Measurements from ENCODE around the gene STIP1. TPM values are rescaled to one million over a fixed set of nuclear protein-coding genes. Genes with fewer than 3 reads are reported as not detected.

STIP1 gene
- total and polyA plus RNA-seq, 2 of the 8 experiments (the other 6 are each of a cell fraction or from before 2014, with no cell fraction given), result 140 to 329 TPM

GRCh38 chr11:64225608-64226506, 39.9 kb downstream of the STIP1 start, which contains the start of the genes NUDT22 and TRPT1:
NUDT22 (plus strand) TSS chr11:64226274; CDS start chr11:64226653, 379 bp downstream.
TRPT1 (minus strand) TSS chr11:64226186; CDS start chr11:64225860, 326 bp downstream.
- H2BK15ac ChIP-seq (ENCODE audit: low read length), result peak within 1 kb of the TSS; percentile 99; the same call in 1 of the 2 replicates
- H3K23me2 ChIP-seq (ENCODE audit: low read depth, low read length), result peaks cover 15% of the 10 kb centered on the region
- ChIA-PET CTCF (ENCODE audit: partially characterized antibody) (interaction anchor here (0.7 to 6.5 kb wide), 16 partner anchors 9 to 131 kb away, joined by 3 to 64 read pairs (median 4); partner anchors contain the start of genes FERMT3, FKBP2, KCNK4 and PLCB3), POLR2A (ENCODE audit: partially characterized antibody) (interaction anchor here (0.8 to 14.1 kb wide), 15 partner anchors 11 to 92 kb away, joined by 3 to 253 read pairs (median 5); partner anchors contain the start of genes FERMT3, FKBP2, PLCB3 and PPP1R14B)
- H2AK5ac ChIP-seq (ENCODE audit: low read depth, low read length), result peak within 1 kb of the TSS; percentile 67; the same call in 1 of the 2 replicates
- peak within 1 kb of the TSS in 3 of 4 experiments; percentile 5 to 66 (median 62); a peak in 5 of 7 replicates for H3K9ac ChIP-seq (replicated peaks in 1 of 4; ENCODE audit: extremely low read depth in 1 of 4, low read depth in 3 of 4, low read length in 3 of 4)
- peak within 1 kb of the TSS; percentile 63 for H3K56ac ChIP-seq (replicated peaks; ENCODE audit: insufficient read length, low read depth, low read length)
- peaks cover 0 to 7% (median 1%) of the 10 kb centered on the region in 4 experiments; a peak in 3 of 8 replicates for H3K36me3 ChIP-seq (ENCODE audit: control insufficient read depth in 2 of 4, insufficient read depth in 4 of 4, low read length in 3 of 4)
- peaks cover 0 to 23% (median 14%) of the 10 kb centered on the region in 4 experiments; a peak in 6 of 7 replicates for H3K4me1 ChIP-seq (replicated peaks in 1 of 4; ENCODE audit: control insufficient read depth in 3 of 4, insufficient read depth in 4 of 4, low read length in 3 of 4)
- no peaks in the 10 kb centered on the region for H3K79me1 ChIP-seq (ENCODE audit: low read depth, low read length)
- H4K8ac ChIP-seq (ENCODE audit: extremely low read depth, insufficient read depth, low read length), result peak within 1 kb of the TSS; percentile 9; the same call in 1 of the 2 replicates
- DNase-seq (ENCODE audit: low read depth in 1 of 2, low spot score in 2 of 2) (peak in 1 of 2 experiments; percentile 97), FAIRE-seq (no peak)
- peak within 1 kb of the TSS; percentile 97 for H3K4ac ChIP-seq (replicated peaks; ENCODE audit: insufficient read length, low read depth, low read length)
- no peak within 1 kb of the TSS for H2BK20ac ChIP-seq (ENCODE audit: low read length)
- H3K18ac ChIP-seq (ENCODE audit: extremely low read depth, low read length), result peak within 1 kb of the TSS; percentile 96
- H3K27me3 ChIP-seq (replicated peaks in 1 of 4; ENCODE audit: control insufficient read depth in 3 of 4, extremely low read depth in 1 of 4, insufficient read depth in 3 of 4, low read length in 3 of 4), result no peaks in the 10 kb centered on the region
- no peak within 1 kb of the TSS for H3K23ac ChIP-seq (ENCODE audit: insufficient read length)
- peak within 1 kb of the TSS; percentile 99 for H4K5ac ChIP-seq (ENCODE audit: insufficient read length, low read depth, low read length)
- H4K20me1 ChIP-seq (replicated peaks in 1 of 2; ENCODE audit: control insufficient read depth in 1 of 2, insufficient read depth in 2 of 2, low read length in 2 of 2), result peaks cover 0 to 7% of the 10 kb centered on the region in 2 experiments
- peak within 1 kb of the TSS; percentile 11; the same call in 1 of the 2 replicates for H3K27ac ChIP-seq (ENCODE audit: low read depth, low read length)
- H3K9me3 ChIP-seq (ENCODE audit: insufficient read depth in 2 of 2, low read depth in 1 of 2, low read length in 1 of 2), result no peaks in the 10 kb centered on the region
- peak within 1 kb of the TSS; percentile 88 for H4K91ac ChIP-seq (replicated peaks; ENCODE audit: insufficient read length, low read length)
- H2BK120ac ChIP-seq (replicated peaks; ENCODE audit: low read depth, low read length), result peak within 1 kb of the TSS; percentile 69
- peak within 1 kb of the TSS; percentile 72 to 93 for H3K4me2 ChIP-seq (ENCODE audit: insufficient read depth in 1 of 2, low read depth in 2 of 2, low read length in 2 of 2)
- peak within 1 kb of the TSS; percentile 63 to 90 (median 84) for H3K4me3 ChIP-seq (ENCODE audit: extremely low read depth in 1 of 4, insufficient read depth in 2 of 4, low read depth in 3 of 4, low read length in 4 of 4)
- 1% methylated on average over 44 of the region's 54 CpGs; no CpG with 5 or more reads in 1 of the 2 experiments for WGBS, 2 experiments (ENCODE audit: extremely low coverage in 1 of 2, insufficient coverage in 1 of 2, insufficient read length in 1 of 2, insufficient replicate concordance in 2 of 2, low coverage in 1 of 2, low lambda C conversion rate in 2 of 2, missing lambda C conversion rate in 1 of 2)
- H2BK12ac ChIP-seq (ENCODE audit: low read depth, low read length), result peak within 1 kb of the TSS; percentile 68; the same call in 1 of the 2 replicates
- no peaks in the 10 kb centered on the region for H3K79me2 ChIP-seq (ENCODE audit: control insufficient read depth in 1 of 2, insufficient read depth in 2 of 2, low read length in 2 of 2)
- no peak within 1 kb of the TSS for H2AFZ ChIP-seq (ENCODE audit: low read length)
- peak within 1 kb of the TSS; percentile 95 for H2BK5ac ChIP-seq (ENCODE audit: low read depth, low read length)
- no peak within 1 kb of the TSS for H3K14ac ChIP-seq (ENCODE audit: insufficient read length)
- peak; percentile 81; the same call in 1 of the 2 replicates for TF ChIP-seq GABPA (IDR thresholded peaks at IDR 0.05; ENCODE audit: borderline replicate concordance, insufficient read depth, low read length)
- peak; percentile 75; the same call in 1 of the 2 replicates for TF ChIP-seq PHF8 (conservative IDR thresholded peaks at IDR 0.05; ENCODE audit: low read depth, low read length)
- TF ChIP-seq SP4 (IDR thresholded peaks at IDR 0.05; ENCODE audit: low read length), result no peak
- TF ChIP-seq ASH2L (IDR thresholded peaks at IDR 0.05; ENCODE audit: low read length), result peak; percentile 59
- no peak for TF ChIP-seq CREB1 (IDR thresholded peaks at IDR 0.05)
- no peak for TF ChIP-seq KDM1A (IDR thresholded peaks at IDR 0.05; ENCODE audit: borderline replicate concordance, low read length)
- TF ChIP-seq RBBP5 (IDR thresholded peaks at IDR 0.05; ENCODE audit: borderline replicate concordance, low read depth, low read length), result no peak
- no peak for TF ChIP-seq CHD1 (IDR thresholded peaks at IDR 0.05; ENCODE audit: low read depth, low read length)
- TF ChIP-seq TBP (IDR thresholded peaks at IDR 0.05; ENCODE audit: low read depth, low read length), result peak; percentile 35; the same call in 1 of the 2 replicates
- TF ChIP-seq HDAC2 (IDR thresholded peaks at IDR 0.05; ENCODE audit: borderline replicate concordance in 1 of 2, low read depth in 2 of 2, low read length in 2 of 2), result peak; percentile 54 to 76; a peak in 2 of 4 replicates

Measured in H1 (cell line).